Keratinocyte (primary cell): ENCODE data around the gene CD274.

Experiments used
- CTCF ChIP-seq, 3 experiments: IDR thresholded peaks in 1 of 3; conservative IDR thresholded peaks in 1 of 3; optimal IDR thresholded peaks in 1 of 3; 2 replicates in 2 of 3; 3 replicates in 1 of 3; pipeline versions ENCODE3 to v1.5.1; 2011; ENCODE audit warnings: low read length in 3 of 3, mild to moderate bottlenecking in 3 of 3, moderate library complexity in 2 of 3, control low read depth in 1 of 3, inconsistent platforms in 1 of 3; ENCODE audit not compliant: insufficient read depth in 2 of 3; ENCODE audit errors: extremely low read depth in 1 of 3
- EZH2 ChIP-seq: IDR thresholded peaks from one replicate; pipeline ENCODE4 v1.6.1; 2012; ENCODE audit warnings: inconsistent platforms, mild to moderate bottlenecking, low read length, moderate library complexity

- TF ChIP-seq CTCF (optimal IDR thresholded peaks at IDR 0.05 in 1 of 3, IDR thresholded peaks at IDR 0.05 in 1 of 3, conservative IDR thresholded peaks at IDR 0.05 in 1 of 3; ENCODE audit: extremely low read depth in 1 of 3, insufficient read depth in 2 of 3, low read length in 3 of 3), result no peak
- TF ChIP-seq EZH2, result no peak
Measured at GRCh38 chr9:5502553-5502952, 52.2 kb downstream of the CD274 start.
